A549 (cell line): ENCODE results near the gene IFITM1. TPM values are rescaled to one million over a fixed set of nuclear protein-coding genes. Genes with fewer than 3 reads are reported as not detected.
"Not testable (repeated sequence)": the region's sequence is repeated elsewhere in the genome, so short reads cannot be mapped to it uniquely, and the experiment has no call there.

Experiments
- ATAC-seq, 2 experiments: fragments of 200-7000 bp in 1 of 2; fragments of >200 bp in 1 of 2; cut with Nextera tagmentation in 1 of 2; cut with Tn5 transposase in 1 of 2; 3 replicates each; pipeline versions ENCODE4 v1.8.0 to v1.9.1; 2018 to 2020; ENCODE audit warnings: mild to moderate bottlenecking in 1 of 2, moderate library complexity in 1 of 2
- CTCF ChIA-PET: fragments of 300-600 bp; sonication (Branson Sonifier 250); formaldehyde crosslinking; extraction: SDS; loops from one replicate; lab custom pipeline; 2021; ENCODE audit warnings: antibody characterized with exemption, inconsistent platforms; lab: Yijun Ruan, JAX
- POLR2A ChIA-PET: fragments of 350-600 bp; formaldehyde crosslinking; extraction: SDS; loops from one replicate; lab custom pipeline; 2021; ENCODE audit warnings: antibody characterized with exemption, inconsistent platforms; lab: Yijun Ruan, JAX
- DNase-seq, 2 experiments: peaks; one replicate each; pipeline versions ENCODE4 v3.0.0 to v3.0.0-alpha.2; 2011 to 2016; ENCODE audit warnings: low read depth in 1 of 2, low spot score in 1 of 2
- FAIRE-seq: peaks from 2 replicates; lab custom pipeline; 2011; peaks lifted over from hg19 to GRCh38; lab: Jason Lieb, UNC
- H3K27ac ChIP-seq, 2 experiments: fragments of >200 bp; sonication (Bioruptor Twin); formaldehyde crosslinking; 3 replicates each; pipeline ENCODE4 v1.5.1; 2016 to 2017
- H3K4me1 ChIP-seq: fragments of >200 bp; sonication (Bioruptor Twin); formaldehyde crosslinking; 3 replicates; pipeline ENCODE4 v1.6.1; 2016
- H3K4me2 ChIP-seq: fragments of >200 bp; sonication (Bioruptor Twin); formaldehyde crosslinking; 3 replicates; pipeline ENCODE4 v1.6.1; 2016
- H3K4me3 ChIP-seq: fragments of >200 bp; sonication (Bioruptor Twin); formaldehyde crosslinking; 3 replicates; pipeline ENCODE4 v1.5.1; 2016
- H3K9me3 ChIP-seq: fragments of >200 bp; sonication (Bioruptor Twin); formaldehyde crosslinking; 3 replicates; pipeline ENCODE4 v1.6.1; 2016
- EHF ChIP-seq: fragments of 250-450 bp; sonication (Bioruptor Pico); IDR thresholded peaks from 2 replicates; pipeline ENCODE4 v1.5.0; 2020; ENCODE audit warnings: mild to moderate bottlenecking
- FOSB ChIP-seq: fragments of 250-450 bp; sonication (Bioruptor Pico); IDR thresholded peaks from 2 replicates; pipeline ENCODE4 v1.5.0; 2020; ENCODE audit warnings: mild to moderate bottlenecking, moderate library complexity
- FOSL2 ChIP-seq, 2 experiments: fragments of 450-650 bp in 1 of 2; fragments of >200 bp in 1 of 2; sonication (Bioruptor Twin) in 1 of 2; formaldehyde crosslinking; IDR thresholded peaks; 2 replicates each; pipeline versions ENCODE4 v1.5.0 to v1.6.1; 2016 to 2020; ENCODE audit warnings: mild to moderate bottlenecking in 1 of 2, moderate library complexity in 1 of 2
- HEYL ChIP-seq: fragments of 250-450 bp; sonication (Bioruptor Pico); IDR thresholded peaks from 2 replicates; pipeline ENCODE4 v1.8.0; 2021; ENCODE audit warnings: mild to moderate bottlenecking, moderate library complexity
- JUN ChIP-seq, 2 experiments: fragments of >200 bp; sonication (Bioruptor Twin); formaldehyde crosslinking; IDR thresholded peaks; 2 replicates in 1 of 2; 3 replicates in 1 of 2; pipeline ENCODE4 v1.6.1; 2016 to 2017
- MYC ChIP-seq: IDR thresholded peaks from 2 replicates; pipeline ENCODE4 v1.6.1; 2012; ENCODE audit warnings: mild to moderate bottlenecking, inconsistent platforms, low read length, improper control_type of control experiment, borderline replicate concordance
- NPAS2 ChIP-seq: fragments of 250-450 bp; sonication (Bioruptor Pico); IDR thresholded peaks from 2 replicates; pipeline ENCODE4 v1.8.0; 2022; ENCODE audit warnings: mild to moderate bottlenecking, moderate library complexity, borderline replicate concordance
- SMC3 ChIP-seq: fragments of >200 bp; sonication (Bioruptor Twin); formaldehyde crosslinking; IDR thresholded peaks from 3 replicates; pipeline ENCODE4 v1.6.1; 2018; ENCODE audit warnings: inconsistent platforms
- TFCP2L1 ChIP-seq: fragments of 250-450 bp; sonication (Bioruptor Pico); IDR thresholded peaks from 2 replicates; pipeline ENCODE4 v1.5.0; 2021; ENCODE audit warnings: mild to moderate bottlenecking
- TP53 ChIP-seq: fragments of 250-450 bp; sonication (Bioruptor Pico); IDR thresholded peaks from 2 replicates; pipeline ENCODE4 v1.5.0; 2021; ENCODE audit warnings: mild to moderate bottlenecking, moderate library complexity
- ZC3H11A ChIP-seq: fragments of 450-650 bp; IDR thresholded peaks from 2 replicates; pipeline ENCODE4 v1.6.1; 2014; ENCODE audit warnings: antibody characterized with exemption, mild to moderate bottlenecking
- WGBS: methylation state at CpG from one replicate; pipeline ENCODE4 v1.1.6; 2017; ENCODE audit errors: missing lambda C conversion rate; 5-methylcytosine and 5-hydroxymethylcytosine counted together
- polyA plus RNA-seq, 4 experiments: library from polyadenylated mRNA; depleted of rRNA in 3 of 4; stranded (reverse); fragments of >200 nt; fragmentation: RNase III in 1 of 4; extraction: RNeasy Plus Mini Kit Qiagen cat#74134 plus additional on column Dnase treatment in 1 of 4; gene quantifications; 2 replicates in 3 of 4; 3 replicates in 1 of 4; pipeline ENCODE4 v1.2.3, GENCODE V29; 2011 to 2017
- TF ChIP-seq, protein P1 (sequence below): fragments of 250-450 bp; sonication (Bioruptor Pico); IDR thresholded peaks from 2 replicates; pipeline ENCODE4 v1.5.0; 2020; ENCODE audit warnings: low read depth, mild to moderate bottlenecking, moderate library complexity
- TF ChIP-seq, protein P2 (sequence below): fragments of >200 bp; sonication (Bioruptor Twin); formaldehyde crosslinking; IDR thresholded peaks from 3 replicates; pipeline ENCODE4 v1.5.1; 2016
- TF ChIP-seq, protein P3 (sequence below): IDR thresholded peaks from 2 replicates; pipeline ENCODE4 v1.6.1; 2012

Gene IFITM1
- polyA plus RNA-seq, 2 of the 4 experiments (the other 2 are of a cell fraction): 0.14 to 1.7 TPM

DNA sequence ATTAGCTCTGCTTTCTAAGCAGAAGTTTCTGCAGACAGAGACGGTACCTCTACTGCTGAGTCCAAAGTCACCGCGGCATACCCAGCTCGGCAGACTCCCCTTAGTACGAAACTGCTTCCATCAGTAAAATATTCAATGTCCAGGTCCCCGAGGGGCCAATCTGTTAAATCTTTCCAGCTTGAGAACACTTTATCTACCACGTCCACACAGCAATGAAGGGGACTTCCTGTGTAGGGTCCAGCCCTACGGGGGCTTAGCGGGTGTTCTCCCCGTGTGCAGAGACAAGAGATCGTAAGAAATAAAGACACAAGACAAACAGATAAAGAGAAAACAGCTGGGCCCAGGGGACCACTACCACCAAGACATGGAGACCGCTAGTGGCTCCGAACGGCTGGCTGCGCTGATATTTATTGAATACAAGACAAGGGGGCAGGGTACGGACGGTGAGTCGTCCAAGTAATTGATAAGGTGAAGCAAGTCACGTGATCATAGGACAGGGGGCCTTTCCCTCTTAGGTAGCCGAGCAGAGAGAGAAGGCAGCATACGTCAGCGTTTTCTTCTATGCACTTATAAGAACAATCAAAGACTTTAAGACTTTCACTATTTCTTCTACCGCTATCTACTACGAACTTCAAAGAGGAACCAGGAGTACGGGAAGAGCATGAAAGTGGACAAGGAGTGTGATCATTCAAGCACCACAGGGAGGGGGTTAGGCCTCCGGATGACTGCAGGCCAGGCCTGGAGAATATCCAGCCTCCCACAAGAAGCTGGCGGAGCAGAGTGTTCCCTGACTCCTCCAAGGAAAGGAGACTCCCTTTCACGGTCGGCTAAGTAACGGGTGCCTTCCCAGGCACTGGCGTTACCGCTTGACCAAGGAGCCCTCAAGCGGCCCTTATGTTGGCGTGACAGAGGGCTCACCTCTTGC is 11.0 kb downstream of the IFITM1 start:
- H3K9me3 ChIP-seq, FAIRE-seq, DNase-seq, H3K4me3 ChIP-seq, ATAC-seq, H3K4me2 ChIP-seq, POLR2A ChIA-PET, H3K27ac ChIP-seq: not testable (repeated sequence)
- CTCF ChIA-PET: interaction anchor here (0.8 to 1.4 kb wide), 6 partner anchors 9 to 74 kb away, joined by 3 to 5 read pairs (median 4); no protein-coding TSS in a partner anchor
- 78% methylated on average over 27 of the region's 34 CpGs for WGBS
- peaks cover 14% of the 10 kb centered on the region; the same call in 2 of the 3 replicates for H3K4me1 ChIP-seq

DNA sequence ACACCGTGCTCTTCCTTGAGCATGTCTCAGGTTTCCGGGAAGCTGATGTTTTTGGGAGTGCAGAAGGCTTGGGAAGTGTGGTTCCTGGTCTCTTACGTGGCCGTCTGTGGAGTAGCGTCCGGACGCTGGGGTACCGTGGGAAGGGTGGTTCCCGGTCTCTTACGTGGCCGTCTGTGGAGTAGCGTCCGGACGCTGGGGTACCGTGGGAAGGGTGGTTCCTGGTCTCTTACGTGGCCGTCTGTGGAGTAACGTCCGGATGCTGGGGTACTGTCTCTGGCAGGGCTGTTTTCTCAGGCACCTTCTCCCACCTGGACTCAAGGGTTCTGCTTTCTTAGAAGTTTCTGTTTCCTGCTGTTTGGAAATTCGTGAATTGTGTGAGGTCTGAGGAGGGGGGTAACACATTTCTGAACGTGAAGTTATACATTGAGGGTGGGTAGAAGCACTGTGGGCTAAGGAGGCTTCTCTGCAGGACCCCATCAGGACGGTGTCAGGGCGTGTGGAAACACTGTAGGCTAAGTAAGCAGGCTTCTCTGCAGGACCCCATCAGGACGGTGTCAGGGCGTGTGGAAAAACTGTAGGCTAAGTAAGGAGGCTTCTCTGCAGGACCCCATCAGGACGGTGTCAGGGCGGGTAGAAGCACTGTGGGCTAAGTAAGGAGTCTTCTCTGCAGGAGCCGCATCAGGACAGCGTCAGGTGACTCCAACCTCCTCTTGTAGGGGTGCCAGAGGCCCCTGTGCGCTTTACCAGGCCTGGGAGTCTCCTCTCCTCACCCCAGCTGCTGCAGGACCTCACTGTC is 12.2 kb downstream of the IFITM1 start:
- FAIRE-seq: no peak
- ChIA-PET CTCF (interaction anchor here (1.0 to 1.6 kb wide), 3 partner anchors 9 to 20 kb away, joined by 4 to 5 read pairs (median 4); no protein-coding TSS in a partner anchor), POLR2A (no interaction called here)
- DNase-seq: no peak
- TF ChIP-seq, protein P1, sequence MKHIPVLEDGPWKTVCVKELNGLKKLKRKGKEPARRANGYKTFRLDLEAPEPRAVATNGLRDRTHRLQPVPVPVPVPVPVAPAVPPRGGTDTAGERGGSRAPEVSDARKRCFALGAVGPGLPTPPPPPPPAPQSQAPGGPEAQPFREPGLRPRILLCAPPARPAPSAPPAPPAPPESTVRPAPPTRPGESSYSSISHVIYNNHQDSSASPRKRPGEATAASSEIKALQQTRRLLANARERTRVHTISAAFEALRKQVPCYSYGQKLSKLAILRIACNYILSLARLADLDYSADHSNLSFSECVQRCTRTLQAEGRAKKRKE (CRISPR knock-in tag): no peak
- TF ChIP-seq TP53: no peak
- no peak for TF ChIP-seq ZC3H11A
- no peak for TF ChIP-seq FOSB (CRISPR knock-in tag)
- TF ChIP-seq EHF: no peak
- TF ChIP-seq, protein P2, sequence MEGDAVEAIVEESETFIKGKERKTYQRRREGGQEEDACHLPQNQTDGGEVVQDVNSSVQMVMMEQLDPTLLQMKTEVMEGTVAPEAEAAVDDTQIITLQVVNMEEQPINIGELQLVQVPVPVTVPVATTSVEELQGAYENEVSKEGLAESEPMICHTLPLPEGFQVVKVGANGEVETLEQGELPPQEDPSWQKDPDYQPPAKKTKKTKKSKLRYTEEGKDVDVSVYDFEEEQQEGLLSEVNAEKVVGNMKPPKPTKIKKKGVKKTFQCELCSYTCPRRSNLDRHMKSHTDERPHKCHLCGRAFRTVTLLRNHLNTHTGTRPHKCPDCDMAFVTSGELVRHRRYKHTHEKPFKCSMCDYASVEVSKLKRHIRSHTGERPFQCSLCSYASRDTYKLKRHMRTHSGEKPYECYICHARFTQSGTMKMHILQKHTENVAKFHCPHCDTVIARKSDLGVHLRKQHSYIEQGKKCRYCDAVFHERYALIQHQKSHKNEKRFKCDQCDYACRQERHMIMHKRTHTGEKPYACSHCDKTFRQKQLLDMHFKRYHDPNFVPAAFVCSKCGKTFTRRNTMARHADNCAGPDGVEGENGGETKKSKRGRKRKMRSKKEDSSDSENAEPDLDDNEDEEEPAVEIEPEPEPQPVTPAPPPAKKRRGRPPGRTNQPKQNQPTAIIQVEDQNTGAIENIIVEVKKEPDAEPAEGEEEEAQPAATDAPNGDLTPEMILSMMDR: no peak
- TF ChIP-seq FOSL2 (IDR thresholded peaks at IDR 0.05): no peak
- TF ChIP-seq FOSL2 (CRISPR knock-in tag; IDR thresholded peaks at IDR 0.05): no peak
- TF ChIP-seq JUN (IDR thresholded peaks at IDR 0.05): no peak
- TF ChIP-seq NPAS2: no peak
- TF ChIP-seq SMC3: no peak
- no peak for TF ChIP-seq TFCP2L1 (CRISPR knock-in tag)
- no peak for TF ChIP-seq HEYL
- peaks cover 9% of the 10 kb centered on the region; the same call in 2 of the 3 replicates for H3K4me1 ChIP-seq
- H3K27ac ChIP-seq: peak overlapping the region in 1 of 2 experiments; percentile 57; a peak in 2 of 6 replicates
- H3K9me3 ChIP-seq: no peaks in the 10 kb centered on the region
- no peak overlapping the region for H3K4me3 ChIP-seq
- WGBS: 74% methylated on average over 30 of the region's 30 CpGs
- ATAC-seq: peak; percentile 36 to 45; a peak in 3 of 6 replicates
- H3K4me2 ChIP-seq: no peak overlapping the region

DNA sequence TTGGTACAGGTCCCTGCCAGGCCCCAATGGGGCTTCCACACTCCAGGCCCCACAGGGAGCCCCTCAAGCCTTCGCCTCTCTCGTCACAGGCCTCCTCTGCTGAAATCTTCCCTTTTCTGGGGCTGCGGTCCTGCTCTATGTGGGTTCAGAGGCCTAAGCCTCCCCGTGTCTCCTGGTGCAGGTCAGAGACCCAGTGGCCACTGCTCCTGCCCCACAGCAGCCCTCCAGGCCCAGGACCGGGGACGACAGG is 12.7 kb downstream of the IFITM1 start:
- H3K4me3 ChIP-seq: no peak overlapping the region
- H3K4me1 ChIP-seq: peaks cover 9% of the 10 kb centered on the region; the same call in 1 of the 3 replicates
- ATAC-seq (peak; percentile 40 to 44; a peak in 4 of 6 replicates), DNase-seq (no peak), FAIRE-seq (no peak)
- 61% methylated on average over 4 of the region's 6 CpGs for WGBS
- CTCF ChIA-PET: interaction anchor here (1.0 to 1.6 kb wide), 3 partner anchors 10 to 20 kb away, joined by 4 to 5 read pairs (median 4); no protein-coding TSS in a partner anchor
- H3K4me2 ChIP-seq: no peak overlapping the region
- H3K27ac ChIP-seq: peak overlapping the region in 1 of 2 experiments; percentile 57; a peak in 2 of 6 replicates
- no peaks in the 10 kb centered on the region for H3K9me3 ChIP-seq
- POLR2A ChIA-PET: no interaction called here
- TF ChIP-seq MYC (no peak), NPAS2 (no peak)
- TF ChIP-seq, protein P3, sequence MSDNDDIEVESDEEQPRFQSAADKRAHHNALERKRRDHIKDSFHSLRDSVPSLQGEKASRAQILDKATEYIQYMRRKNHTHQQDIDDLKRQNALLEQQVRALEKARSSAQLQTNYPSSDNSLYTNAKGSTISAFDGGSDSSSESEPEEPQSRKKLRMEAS: no peak
